GM10847 (cell line): ENCODE results near the gene SRD5A1.

Source experiments
- POLR2A ChIP-seq: IDR thresholded peaks from 2 replicates; pipeline ENCODE4 v1.6.1; 2011; ENCODE audit not compliant: insufficient read length; ENCODE audit errors: extremely low read depth

The SRD5A1 gene

GRCh38 chr5:6632888-6633468 is at the start of gene SRD5A1, which contains the start of gene NSUN2:
Gene SRD5A1 (plus strand): TSS chr5:6633440. CDS start chr5:6633577, 137 bp downstream.
Gene NSUN2 (minus strand): TSS chr5:6633044. CDS start chr5:6632979, 65 bp downstream.
- TF ChIP-seq POLR2A = peak; percentile 85

- no peak for TF ChIP-seq POLR2A
Observed at GRCh38 chr5:6584101-6584645, 49.1 kb upstream of the SRD5A1 start.

DNA sequence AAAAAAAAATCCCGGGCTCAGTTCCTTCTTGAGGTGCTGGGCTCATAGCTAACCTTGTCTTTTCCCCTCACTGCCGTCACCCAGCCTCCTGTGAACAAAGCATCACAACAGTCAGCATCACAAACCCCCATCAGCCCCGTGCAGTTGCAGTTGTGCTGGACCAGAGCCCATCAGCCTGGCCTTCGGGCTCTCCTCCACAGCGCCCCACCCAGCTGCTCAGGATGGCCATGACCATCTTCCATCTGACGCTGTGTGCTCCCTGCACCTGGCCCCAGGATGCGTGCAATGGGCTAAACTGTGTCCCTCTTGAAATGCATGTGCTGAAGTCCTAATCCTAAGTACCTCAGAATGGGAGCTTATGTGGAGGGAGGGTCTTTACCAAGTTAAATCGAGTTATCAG is 48.5 kb upstream of the SRD5A1 start:
- no peak for TF ChIP-seq POLR2A

GRCh38 chr5:6585168-6585567 is 48.1 kb upstream of the SRD5A1 start:
- no peak for TF ChIP-seq POLR2A

GRCh38 chr5:6585939-6586646 is 47.1 kb upstream of the SRD5A1 start:
- no peak for TF ChIP-seq POLR2A

DNA sequence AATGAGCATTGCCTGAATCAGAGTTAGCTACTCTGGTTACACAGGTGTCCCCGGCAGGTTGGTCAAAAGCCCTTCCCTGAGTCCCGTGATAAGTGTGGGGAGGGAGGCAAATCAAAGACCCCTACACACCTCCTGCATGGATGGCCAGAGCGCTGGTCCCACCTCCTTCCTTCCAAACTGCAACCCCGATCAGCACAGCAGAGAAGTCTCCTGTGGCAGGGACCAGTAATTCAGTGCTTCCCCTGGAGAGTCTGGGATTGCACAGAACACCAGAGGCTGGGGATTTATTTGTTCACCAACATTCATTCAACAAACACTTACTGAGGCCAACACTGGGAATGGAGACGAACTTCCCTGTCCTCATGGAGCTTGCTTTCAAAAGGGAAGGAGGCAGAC is 46.6 kb upstream of the SRD5A1 start:
- TF ChIP-seq POLR2A = no peak

- TF ChIP-seq POLR2A = no peak
Observed at GRCh38 chr5:6587171-6587570, 46.1 kb upstream of the SRD5A1 start.

- TF ChIP-seq POLR2A = no peak
Observed at GRCh38 chr5:6590581-6590980, 42.7 kb upstream of the SRD5A1 start.

GRCh38 chr5:6591671-6592288 is 41.5 kb upstream of the SRD5A1 start:
- TF ChIP-seq POLR2A = no peak

GRCh38 chr5:6592601-6593000 is 40.6 kb upstream of the SRD5A1 start:
- TF ChIP-seq POLR2A = no peak

GRCh38 chr5:6593148-6594016 is 39.9 kb upstream of the SRD5A1 start:
- TF ChIP-seq POLR2A = no peak

- no peak for TF ChIP-seq POLR2A
Observed at GRCh38 chr5:6594066-6594465, 39.2 kb upstream of the SRD5A1 start.

- TF ChIP-seq POLR2A = no peak
Observed at GRCh38 chr5:6595405-6595804, 37.8 kb upstream of the SRD5A1 start.

DNA sequence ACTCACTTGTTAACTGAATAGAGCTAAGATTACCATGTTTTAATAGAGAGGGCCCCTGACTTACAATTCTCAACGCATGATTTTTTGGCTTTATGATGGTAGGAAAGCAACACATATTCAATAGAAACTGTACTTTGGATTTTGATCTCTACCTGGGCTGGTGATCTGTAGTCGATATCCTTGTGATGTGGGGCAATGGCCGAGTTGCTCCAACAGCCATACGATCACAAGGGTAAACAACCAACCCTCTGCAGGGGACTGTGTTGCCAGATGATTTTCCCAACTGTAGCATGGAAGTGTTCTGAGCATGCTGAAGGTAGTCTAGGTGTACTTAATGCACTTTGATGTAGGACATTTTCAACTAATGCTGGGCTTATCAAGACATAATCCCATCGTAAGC is 36.9 kb upstream of the SRD5A1 start:
- no peak for TF ChIP-seq POLR2A

GRCh38 chr5:6597557-6597956 is 35.7 kb upstream of the SRD5A1 start:
- TF ChIP-seq POLR2A = no peak
